ENCODE data around the gene SLC9A9. TPM values are rescaled to one million over a fixed set of nuclear protein-coding genes. Genes with fewer than 3 reads are reported as not detected.

The SLC9A9 gene
- total and polyA plus RNA-seq, 2 donors (not counting 1 experiment from before 2014, with no cell fraction given) = 14.3 to 74.0 TPM

- Histone ChIP-seq H3K79me2 (ENCODE audit: control insufficient read depth, insufficient read depth, low read length) (no peaks in the 10 kb centered on the region), H3K9ac (ENCODE audit: insufficient read depth, low read length) (no peak overlapping the region), H3K4me3 (replicated peaks in 1 of 4; ENCODE audit: control extremely low read depth in 1 of 4, insufficient read depth in 1 of 4, low read depth in 3 of 4, low read length in 4 of 4) (no peak overlapping the region), H3K9me3 (ENCODE audit: control insufficient read depth, insufficient read depth, low read depth, low read length) (no peaks in the 10 kb centered on the region), H3K27ac (ENCODE audit: insufficient read depth, low read length) (no peak overlapping the region), H3K36me3 (ENCODE audit: control insufficient read depth, insufficient read depth, low read length) (no peaks in the 10 kb centered on the region), H4K20me1 (ENCODE audit: control insufficient read depth, extremely low read depth, insufficient read depth, low read length) (no peaks in the 10 kb centered on the region), H3K4me2 (ENCODE audit: extremely low read depth, insufficient read depth, low read length) (no peak overlapping the region), H2AFZ (ENCODE audit: low read length) (no peak overlapping the region), H3K27me3 (ENCODE audit: control insufficient read depth, insufficient read depth, low read length) (no peaks in the 10 kb centered on the region), H3K4me1 (ENCODE audit: control insufficient read depth, extremely low read depth, insufficient read depth, low read length) (no peaks in the 10 kb centered on the region)
- TF ChIP-seq EZH2 (IDR thresholded peaks at IDR 0.05; ENCODE audit: low read length, missing control alignments) (no peak), CTCF (conservative IDR thresholded peaks at IDR 0.05 in 1 of 2, IDR thresholded peaks at IDR 0.05 in 1 of 2; ENCODE audit: low read depth in 1 of 2, low read length in 2 of 2) (peak in 1 of 2 donors; percentile 1)
- DNase-seq (ENCODE audit: low read depth in 2 of 2) = peak; percentile 33 to 69
These were observed 189.4 kb downstream of the SLC9A9 start for GRCh38 chr3:143658861-143659260.

DNA sequence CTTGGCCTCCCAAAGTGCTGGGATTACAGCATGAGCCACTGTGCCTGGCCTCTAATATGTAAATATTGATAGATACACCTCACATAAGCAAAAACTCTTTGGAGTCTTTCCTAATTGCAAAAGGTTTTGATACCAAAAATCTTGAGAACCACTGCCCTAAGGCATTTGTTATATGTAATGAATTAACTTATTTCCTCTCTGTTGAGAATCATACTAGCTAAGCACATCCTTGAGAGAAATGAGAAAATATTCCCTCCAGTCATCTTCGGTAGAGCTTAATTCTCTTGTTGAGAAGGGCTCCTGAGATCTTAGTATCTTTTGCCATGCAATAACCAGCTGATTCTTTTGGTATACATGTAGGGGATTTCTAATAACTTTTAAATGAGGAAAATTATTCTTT lies 190.2 kb downstream of the SLC9A9 start:
- H4K20me1 ChIP-seq (ENCODE audit: control insufficient read depth, extremely low read depth, insufficient read depth, low read length) = no peaks in the 10 kb centered on the region
- no peak overlapping the region for H3K27ac ChIP-seq (ENCODE audit: insufficient read depth, low read length)
- no peak overlapping the region for H3K4me3 ChIP-seq (replicated peaks in 1 of 4; ENCODE audit: control extremely low read depth in 1 of 4, insufficient read depth in 1 of 4, low read depth in 3 of 4, low read length in 4 of 4)
- H2AFZ ChIP-seq (ENCODE audit: low read length) = no peak overlapping the region
- no peaks in the 10 kb centered on the region for H3K9me3 ChIP-seq (ENCODE audit: control insufficient read depth, insufficient read depth, low read depth, low read length)
- H3K9ac ChIP-seq (ENCODE audit: insufficient read depth, low read length) = no peak overlapping the region
- H3K79me2 ChIP-seq (ENCODE audit: control insufficient read depth, insufficient read depth, low read length) = no peaks in the 10 kb centered on the region
- TF ChIP-seq EZH2 (IDR thresholded peaks at IDR 0.05; ENCODE audit: low read length, missing control alignments) (no peak), CTCF (conservative IDR thresholded peaks at IDR 0.05 in 1 of 2, IDR thresholded peaks at IDR 0.05 in 1 of 2; ENCODE audit: low read depth in 1 of 2, low read length in 2 of 2) (no peak)
- no peaks in the 10 kb centered on the region for H3K36me3 ChIP-seq (ENCODE audit: control insufficient read depth, insufficient read depth, low read length)
- DNase-seq (ENCODE audit: low read depth in 2 of 2) = no peak
- H3K27me3 ChIP-seq (ENCODE audit: control insufficient read depth, insufficient read depth, low read length) = no peaks in the 10 kb centered on the region
- H3K4me2 ChIP-seq (ENCODE audit: extremely low read depth, insufficient read depth, low read length) = no peak overlapping the region
- H3K4me1 ChIP-seq (ENCODE audit: control insufficient read depth, extremely low read depth, insufficient read depth, low read length) = no peaks in the 10 kb centered on the region

GRCh38 chr3:143657391-143657790 lies 190.9 kb downstream of the SLC9A9 start:
- no peaks in the 10 kb centered on the region for H4K20me1 ChIP-seq (ENCODE audit: control insufficient read depth, extremely low read depth, insufficient read depth, low read length)
- no peaks in the 10 kb centered on the region for H3K36me3 ChIP-seq (ENCODE audit: control insufficient read depth, insufficient read depth, low read length)
- H3K27ac ChIP-seq (ENCODE audit: insufficient read depth, low read length) = no peak overlapping the region
- H2AFZ ChIP-seq (ENCODE audit: low read length) = no peak overlapping the region
- H3K79me2 ChIP-seq (ENCODE audit: control insufficient read depth, insufficient read depth, low read length) = no peaks in the 10 kb centered on the region
- no peaks in the 10 kb centered on the region for H3K4me1 ChIP-seq (ENCODE audit: control insufficient read depth, extremely low read depth, insufficient read depth, low read length)
- no peak overlapping the region for H3K4me2 ChIP-seq (ENCODE audit: extremely low read depth, insufficient read depth, low read length)
- TF ChIP-seq CTCF (conservative IDR thresholded peaks at IDR 0.05 in 1 of 2, IDR thresholded peaks at IDR 0.05 in 1 of 2; ENCODE audit: low read depth in 1 of 2, low read length in 2 of 2) = no peak
- TF ChIP-seq EZH2 (IDR thresholded peaks at IDR 0.05; ENCODE audit: low read length, missing control alignments) = no peak
- H3K9me3 ChIP-seq (ENCODE audit: control insufficient read depth, insufficient read depth, low read depth, low read length) = no peaks in the 10 kb centered on the region
- no peak overlapping the region for H3K4me3 ChIP-seq (replicated peaks in 1 of 4; ENCODE audit: control extremely low read depth in 1 of 4, insufficient read depth in 1 of 4, low read depth in 3 of 4, low read length in 4 of 4)
- no peaks in the 10 kb centered on the region for H3K27me3 ChIP-seq (ENCODE audit: control insufficient read depth, insufficient read depth, low read length)
- H3K9ac ChIP-seq (ENCODE audit: insufficient read depth, low read length) = no peak overlapping the region
- DNase-seq (ENCODE audit: low read depth in 2 of 2) = peak in 1 of 2 donors; percentile 61

All from fibroblast of lung (primary cell).